Neutrophil (primary cell): Measurements from ENCODE around the gene TBL3.

ENCODE experiments used
- H3K27ac ChIP-seq: fragments of 200-600 bp; sonication (generic); 2 replicates; pipeline ENCODE4 v1.5.1; 2016; ENCODE audit warnings: mild to moderate bottlenecking, moderate library complexity
- H3K27me3 ChIP-seq: fragments of 200-600 bp; sonication (generic); 2 replicates; pipeline ENCODE4 v1.6.0; 2016; ENCODE audit warnings: mild to moderate bottlenecking
- H3K36me3 ChIP-seq: fragments of 200-600 bp; sonication (generic); 2 replicates; pipeline ENCODE4 v1.5.1; 2017
- H3K4me1 ChIP-seq, 2 experiments: fragments of 200-600 bp in 1 of 2; sonication (generic) in 1 of 2; 1 replicate in 1 of 2; 2 replicates in 1 of 2; pipeline versions ENCODE4 v1.5.1 to v1.6.1; 2013 to 2016; ENCODE audit warnings: low read depth in 1 of 2, low read length in 1 of 2, mild to moderate bottlenecking in 1 of 2, moderate library complexity in 1 of 2; ENCODE audit not compliant: control insufficient read depth in 1 of 2, insufficient read depth in 1 of 2
- H3K4me3 ChIP-seq, 2 experiments: fragments of 200-600 bp in 1 of 2; sonication (generic) in 1 of 2; 1 replicate in 1 of 2; 2 replicates in 1 of 2; pipeline ENCODE4 v1.5.1; 2013 to 2016; ENCODE audit warnings: low read depth in 1 of 2, low read length in 1 of 2, mild to moderate bottlenecking in 1 of 2, moderate library complexity in 1 of 2
- H3K9me3 ChIP-seq: fragments of 200-600 bp; sonication (generic); 2 replicates; pipeline ENCODE4 v1.5.1; 2016
- CTCF ChIP-seq: fragments of 200-600 bp; sonication (generic); IDR thresholded peaks from 2 replicates; pipeline ENCODE4 v1.5.1; 2016; ENCODE audit warnings: antibody characterized with exemption

Gene TBL3

GRCh38 chr16:2004795-2005517 is 33.1 kb downstream of the TBL3 start:
- no peak overlapping the region for H3K4me3 ChIP-seq
- peaks cover 6% of the 10 kb centered on the region for H3K27me3 ChIP-seq
- no peaks in the 10 kb centered on the region for H3K9me3 ChIP-seq
- peaks cover 30 to 47% of the 10 kb centered on the region in 2 experiments for H3K4me1 ChIP-seq
- no peak overlapping the region for H3K27ac ChIP-seq
- no peak for TF ChIP-seq CTCF
- peaks cover 33% of the 10 kb centered on the region for H3K36me3 ChIP-seq

GRCh38 chr16:2005646-2006045 is 33.8 kb downstream of the TBL3 start:
- Histone ChIP-seq H3K27me3 (peaks cover 6% of the 10 kb centered on the region), H3K9me3 (no peaks in the 10 kb centered on the region), H3K4me3 (no peak overlapping the region), H3K27ac (no peak overlapping the region), H3K4me1 (peaks cover 36 to 52% of the 10 kb centered on the region in 2 experiments), H3K36me3 (peaks cover 27% of the 10 kb centered on the region)
- TF ChIP-seq CTCF, result no peak

- Histone ChIP-seq H3K9me3 (no peaks in the 10 kb centered on the region), H3K36me3 (peaks cover 20% of the 10 kb centered on the region), H3K27me3 (peaks cover 6% of the 10 kb centered on the region), H3K4me1 (peaks cover 36 to 52% of the 10 kb centered on the region in 2 experiments), H3K4me3 (no peak overlapping the region), H3K27ac (no peak overlapping the region)
- no peak for TF ChIP-seq CTCF
Measured at GRCh38 chr16:2006317-2006716, 34.5 kb downstream of the TBL3 start.

- Histone ChIP-seq H3K4me3 (no peak overlapping the region), H3K27me3 (peaks cover 6% of the 10 kb centered on the region), H3K27ac (no peak overlapping the region), H3K36me3 (peaks cover 11% of the 10 kb centered on the region), H3K4me1 (peaks cover 36 to 52% of the 10 kb centered on the region in 2 experiments), H3K9me3 (no peaks in the 10 kb centered on the region)
- TF ChIP-seq CTCF, result no peak
Measured at GRCh38 chr16:2007081-2007836, 35.4 kb downstream of the TBL3 start.

- Histone ChIP-seq H3K27me3 (peaks cover 6% of the 10 kb centered on the region), H3K4me3 (peak overlapping the region in 1 of 2 experiments; percentile 77), H3K36me3 (peaks cover 3% of the 10 kb centered on the region), H3K9me3 (no peaks in the 10 kb centered on the region), H3K27ac (no peak overlapping the region), H3K4me1 (peaks cover 36 to 52% of the 10 kb centered on the region in 2 experiments)
- no peak for TF ChIP-seq CTCF
Measured at GRCh38 chr16:2008009-2008526, 36.2 kb downstream of the TBL3 start.
